Gastrocnemius medialis (tissue), 4 donors: Measurements from ENCODE around the gene KLHL15.

ENCODE experiments used
- POLR2A ChIP-seq, 2 donors: fragments of 450-650 bp; IDR thresholded peaks; one replicate each; pipeline ENCODE4 v1.6.1; 2017; ENCODE audit warnings: antibody characterized with exemption in 2 of 2, mild to moderate bottlenecking in 2 of 2, moderate library complexity in 2 of 2
- TF ChIP-seq, protein P1 (sequence below), 5 experiments: fragments of 450-650 bp in 3 of 5; fragments of 200-600 bp in 2 of 5; sonication (generic) in 2 of 5; IDR thresholded peaks in 4 of 5; conservative IDR thresholded peaks in 1 of 5; 1 replicate in 4 of 5; 2 replicates in 1 of 5; pipeline ENCODE4 v1.5.1; 2016 to 2019; ENCODE audit warnings: antibody characterized with exemption in 5 of 5, mild to moderate bottlenecking in 3 of 5, moderate library complexity in 3 of 5

DNA sequence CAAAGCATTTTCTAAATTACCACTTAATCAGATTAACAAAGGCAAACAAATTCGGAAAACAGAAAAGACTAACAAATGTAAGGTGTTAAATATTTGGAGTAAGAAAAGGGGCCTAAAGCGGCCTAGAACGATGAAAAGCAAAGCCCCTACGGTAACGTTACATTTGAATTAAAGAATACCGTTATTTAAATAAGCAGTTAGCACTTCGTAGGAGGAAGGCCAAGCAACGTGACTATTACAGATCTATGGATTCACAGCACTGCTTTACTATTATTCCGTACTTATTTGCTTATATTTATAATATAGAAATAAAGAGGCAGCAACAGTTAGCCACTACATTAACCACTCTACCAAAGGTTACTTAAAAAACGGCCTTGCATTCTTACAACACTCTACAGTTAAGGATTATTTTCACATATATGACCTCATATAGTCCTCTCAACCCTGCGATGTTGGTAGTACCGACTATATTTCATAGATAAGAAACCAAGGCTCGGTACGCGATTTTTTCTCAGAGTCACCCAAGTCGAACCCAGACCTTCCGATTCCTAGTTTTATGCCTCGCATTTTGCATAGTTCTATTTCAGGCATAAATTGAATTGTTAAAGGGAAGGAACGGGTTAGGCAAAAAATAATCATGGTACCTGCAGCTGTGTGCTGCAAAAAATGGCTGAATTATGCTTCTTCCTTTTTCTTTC, 2.9 kb downstream of the KLHL15 start:
- TF ChIP-seq, protein P1, sequence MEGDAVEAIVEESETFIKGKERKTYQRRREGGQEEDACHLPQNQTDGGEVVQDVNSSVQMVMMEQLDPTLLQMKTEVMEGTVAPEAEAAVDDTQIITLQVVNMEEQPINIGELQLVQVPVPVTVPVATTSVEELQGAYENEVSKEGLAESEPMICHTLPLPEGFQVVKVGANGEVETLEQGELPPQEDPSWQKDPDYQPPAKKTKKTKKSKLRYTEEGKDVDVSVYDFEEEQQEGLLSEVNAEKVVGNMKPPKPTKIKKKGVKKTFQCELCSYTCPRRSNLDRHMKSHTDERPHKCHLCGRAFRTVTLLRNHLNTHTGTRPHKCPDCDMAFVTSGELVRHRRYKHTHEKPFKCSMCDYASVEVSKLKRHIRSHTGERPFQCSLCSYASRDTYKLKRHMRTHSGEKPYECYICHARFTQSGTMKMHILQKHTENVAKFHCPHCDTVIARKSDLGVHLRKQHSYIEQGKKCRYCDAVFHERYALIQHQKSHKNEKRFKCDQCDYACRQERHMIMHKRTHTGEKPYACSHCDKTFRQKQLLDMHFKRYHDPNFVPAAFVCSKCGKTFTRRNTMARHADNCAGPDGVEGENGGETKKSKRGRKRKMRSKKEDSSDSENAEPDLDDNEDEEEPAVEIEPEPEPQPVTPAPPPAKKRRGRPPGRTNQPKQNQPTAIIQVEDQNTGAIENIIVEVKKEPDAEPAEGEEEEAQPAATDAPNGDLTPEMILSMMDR (IDR thresholded peaks at IDR 0.05 in 4 of 5, conservative IDR thresholded peaks at IDR 0.05 in 1 of 5), result no peak
- TF ChIP-seq POLR2A (IDR thresholded peaks at IDR 0.05), result no peak
